WI38 (cell line): ENCODE measurements around the gene RIMBP2.

ENCODE experiments used
- H3K4me3 ChIP-seq: 2 replicates; pipeline ENCODE4 v1.5.1; 2011; ENCODE audit warnings: low read depth, mild to moderate bottlenecking, control low read depth, low read length
- TF ChIP-seq, protein P1 (sequence below): IDR thresholded peaks from 2 replicates; pipeline ENCODE4 v1.5.1; 2012; ENCODE audit warnings: low read depth, mild to moderate bottlenecking, control low read depth, low read length

The RIMBP2 gene

DNA sequence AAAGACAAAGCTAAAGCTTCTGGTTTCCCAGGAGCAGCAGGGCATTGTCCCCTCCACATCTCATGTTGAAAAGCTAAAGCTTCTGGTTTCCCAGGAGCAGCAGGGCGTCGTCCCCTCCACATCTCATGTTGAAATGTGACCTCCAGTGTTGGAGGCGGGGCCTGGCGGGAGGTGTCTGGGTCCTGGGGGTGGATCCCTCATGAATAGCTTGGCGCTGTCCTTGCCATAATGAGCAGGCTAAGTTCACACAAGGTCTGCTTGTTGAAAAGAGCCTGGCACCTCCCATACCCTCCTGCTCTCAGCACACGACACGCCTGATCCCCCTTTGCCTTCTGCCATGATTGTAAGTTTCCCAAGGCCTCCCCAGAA lies 254.7 kb downstream of the RIMBP2 start:
- TF ChIP-seq, protein P1, sequence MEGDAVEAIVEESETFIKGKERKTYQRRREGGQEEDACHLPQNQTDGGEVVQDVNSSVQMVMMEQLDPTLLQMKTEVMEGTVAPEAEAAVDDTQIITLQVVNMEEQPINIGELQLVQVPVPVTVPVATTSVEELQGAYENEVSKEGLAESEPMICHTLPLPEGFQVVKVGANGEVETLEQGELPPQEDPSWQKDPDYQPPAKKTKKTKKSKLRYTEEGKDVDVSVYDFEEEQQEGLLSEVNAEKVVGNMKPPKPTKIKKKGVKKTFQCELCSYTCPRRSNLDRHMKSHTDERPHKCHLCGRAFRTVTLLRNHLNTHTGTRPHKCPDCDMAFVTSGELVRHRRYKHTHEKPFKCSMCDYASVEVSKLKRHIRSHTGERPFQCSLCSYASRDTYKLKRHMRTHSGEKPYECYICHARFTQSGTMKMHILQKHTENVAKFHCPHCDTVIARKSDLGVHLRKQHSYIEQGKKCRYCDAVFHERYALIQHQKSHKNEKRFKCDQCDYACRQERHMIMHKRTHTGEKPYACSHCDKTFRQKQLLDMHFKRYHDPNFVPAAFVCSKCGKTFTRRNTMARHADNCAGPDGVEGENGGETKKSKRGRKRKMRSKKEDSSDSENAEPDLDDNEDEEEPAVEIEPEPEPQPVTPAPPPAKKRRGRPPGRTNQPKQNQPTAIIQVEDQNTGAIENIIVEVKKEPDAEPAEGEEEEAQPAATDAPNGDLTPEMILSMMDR, result no peak
- no peak overlapping the region for H3K4me3 ChIP-seq

DNA sequence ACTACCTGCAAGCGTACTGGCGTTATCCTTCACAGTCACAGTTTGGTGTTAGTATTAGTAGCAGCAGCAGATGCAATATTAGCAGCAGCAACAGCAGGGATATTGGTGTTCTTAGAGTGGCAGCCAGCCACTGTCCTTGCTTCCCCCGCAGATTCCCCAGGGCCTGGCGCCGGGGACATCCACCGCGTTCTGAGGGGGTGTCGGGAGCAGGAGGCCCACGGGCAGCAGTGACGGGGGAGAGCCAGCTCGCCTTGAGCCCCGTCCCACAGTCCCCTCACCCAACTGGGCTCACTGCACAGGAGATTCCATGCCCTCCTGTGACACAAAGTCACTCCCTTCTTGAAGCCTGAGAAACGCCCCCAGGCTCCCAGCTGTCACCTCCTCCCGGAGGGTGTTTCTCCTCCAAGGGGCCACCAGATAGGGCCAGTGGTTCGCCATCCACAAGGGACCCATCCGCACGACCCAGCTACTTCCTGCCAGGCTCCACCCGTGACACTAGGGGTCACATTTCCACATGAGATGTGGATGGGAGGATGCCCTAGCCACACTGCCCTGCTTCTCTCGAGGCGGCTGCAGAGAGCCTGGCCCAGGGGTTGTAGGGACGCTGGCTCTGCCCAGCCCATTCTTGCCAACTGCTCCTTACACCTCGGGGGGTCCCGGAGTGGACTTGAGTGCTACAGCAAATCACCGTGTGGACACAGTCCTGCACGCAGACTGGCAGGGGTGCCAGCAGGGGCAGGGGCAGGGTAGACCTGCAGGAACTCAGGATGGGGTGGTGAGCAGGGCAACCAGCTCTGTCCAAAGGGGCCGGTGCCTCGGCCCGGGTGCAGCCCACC lies 255.3 kb downstream of the RIMBP2 start:
- TF ChIP-seq, protein P1, result no peak
- no peak overlapping the region for H3K4me3 ChIP-seq

DNA sequence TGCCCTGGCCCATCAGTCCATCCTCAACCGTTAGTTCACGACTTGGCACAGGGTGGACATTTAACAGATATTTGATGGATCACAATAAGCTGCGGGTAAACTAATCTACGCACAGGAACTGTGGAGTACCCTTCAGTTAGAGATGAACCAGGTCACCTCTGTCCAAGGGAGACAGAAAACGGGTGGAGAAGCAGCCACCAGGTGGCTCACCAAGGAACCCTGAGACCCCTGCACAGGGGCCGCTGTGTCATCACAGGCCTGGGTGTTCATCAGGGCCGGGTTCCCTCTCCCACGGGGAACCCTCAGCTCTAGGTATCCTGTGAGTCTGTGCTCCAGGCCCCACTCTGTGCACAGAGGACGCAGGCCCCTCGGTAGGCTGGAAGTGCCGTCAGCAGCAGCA lies 256.2 kb downstream of the RIMBP2 start:
- no peak overlapping the region for H3K4me3 ChIP-seq
- TF ChIP-seq, protein P1, result no peak

DNA sequence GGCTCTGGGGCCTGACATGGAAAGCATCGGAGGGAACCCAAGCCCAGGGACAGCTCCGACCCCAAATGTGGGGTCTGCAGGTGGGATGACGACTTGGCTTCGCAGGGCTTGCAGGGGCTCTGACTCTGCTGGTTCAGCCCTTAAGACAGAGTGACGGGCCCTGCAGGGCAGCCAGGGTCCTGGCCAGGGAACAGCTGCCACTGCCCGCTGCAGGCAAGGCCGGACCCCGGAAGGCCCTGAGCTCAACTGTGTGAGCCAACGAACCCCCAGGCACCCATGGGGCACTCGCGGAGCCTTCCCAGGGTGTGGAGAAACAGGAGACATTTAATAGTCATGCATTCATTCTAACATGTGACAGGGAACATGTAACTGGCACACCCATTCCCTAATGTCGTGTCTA lies 257.8 kb downstream of the RIMBP2 start:
- H3K4me3 ChIP-seq, result no peak overlapping the region
- TF ChIP-seq, protein P1, result no peak

DNA sequence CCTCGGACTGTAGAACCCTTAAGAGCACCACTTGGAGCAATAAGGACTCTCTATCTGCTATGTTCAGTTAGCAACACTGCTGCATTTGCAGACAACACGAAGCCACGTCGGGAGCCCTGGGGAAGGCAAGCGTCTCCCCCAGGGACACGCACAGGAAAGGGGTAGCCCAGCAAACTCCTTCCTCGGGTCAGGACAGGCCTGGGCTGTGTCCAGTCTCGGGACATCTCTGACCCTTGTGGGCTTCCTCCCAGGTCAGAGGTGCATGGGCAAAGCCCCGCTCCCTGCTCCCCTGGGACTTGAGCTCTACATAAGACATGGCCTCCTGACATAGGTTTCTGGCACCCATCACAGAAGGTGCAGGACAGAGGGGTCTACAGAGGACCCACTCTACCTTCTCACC lies 258.9 kb downstream of the RIMBP2 start:
- TF ChIP-seq, protein P1, result no peak
- H3K4me3 ChIP-seq, result no peak overlapping the region

DNA sequence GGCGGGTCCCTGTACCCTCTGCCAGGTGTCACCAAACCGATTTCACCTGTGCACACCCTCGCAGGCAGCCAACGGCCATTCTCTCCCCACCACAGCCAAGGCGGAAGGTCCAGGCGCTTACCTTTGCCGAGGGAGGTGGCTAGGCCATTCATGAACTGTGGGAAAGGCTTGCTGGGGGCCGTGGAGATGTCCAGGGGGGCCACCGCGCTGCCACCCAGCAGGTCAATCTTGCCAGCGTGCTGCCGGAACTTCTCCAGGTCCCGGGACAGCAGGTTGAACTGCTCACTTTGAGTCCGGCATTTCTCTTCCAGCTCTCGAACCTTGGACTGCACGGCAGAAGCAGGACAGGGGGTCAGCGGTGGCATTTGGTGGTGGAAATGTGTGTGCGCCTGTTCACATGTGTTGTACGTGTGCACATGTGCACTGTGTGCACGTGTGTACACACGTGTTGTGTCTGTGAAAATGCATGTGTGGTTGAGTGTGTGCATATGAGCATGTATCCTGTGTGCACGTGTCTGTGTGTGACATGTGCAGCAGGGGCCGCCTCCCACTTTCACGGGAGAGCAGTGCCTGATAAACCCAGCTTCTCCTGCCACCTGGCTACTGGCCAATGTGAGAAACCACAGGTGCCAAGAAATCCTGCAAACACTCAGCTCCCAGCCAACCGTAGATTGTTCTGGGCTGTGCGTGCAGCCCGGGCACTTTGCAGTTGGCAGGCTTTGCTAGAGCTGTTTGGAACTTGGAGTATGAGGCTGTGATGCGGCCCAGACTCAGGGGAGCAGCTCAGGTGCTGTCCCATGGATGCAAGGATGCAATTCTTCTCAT lies 259.5 kb downstream of the RIMBP2 start:
- TF ChIP-seq, protein P1, result no peak
- no peak overlapping the region for H3K4me3 ChIP-seq

DNA sequence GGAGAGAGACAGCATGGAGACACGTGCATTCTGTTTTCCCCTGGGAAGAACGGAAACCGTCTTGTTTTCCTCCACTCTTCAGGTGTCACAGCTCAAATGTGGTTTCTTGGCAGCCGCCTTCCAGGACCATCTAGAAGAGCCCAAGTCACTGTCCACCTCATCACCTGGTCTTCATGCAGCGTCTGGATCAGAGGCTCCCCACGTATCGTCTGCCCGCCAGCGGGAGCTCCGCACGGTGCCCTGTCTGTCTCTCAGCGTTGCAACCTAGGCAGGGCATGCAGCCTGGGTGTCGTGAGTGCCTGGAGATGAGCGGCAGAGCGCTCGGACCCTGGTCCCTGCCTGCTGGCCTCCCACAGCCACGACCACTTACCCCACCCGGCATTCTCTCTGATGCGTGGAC lies 260.9 kb downstream of the RIMBP2 start:
- no peak overlapping the region for H3K4me3 ChIP-seq
- TF ChIP-seq, protein P1, result no peak
